ENCODE data around the gene KRTAP5-1. TPM values are rescaled to one million over a fixed set of nuclear protein-coding genes. Genes with fewer than 3 reads are reported as not detected.
"Not testable (repeated sequence)": the region's sequence is repeated elsewhere in the genome, so short reads cannot be mapped to it uniquely, and the experiment has no call there.

Gene KRTAP5-1, protein sequence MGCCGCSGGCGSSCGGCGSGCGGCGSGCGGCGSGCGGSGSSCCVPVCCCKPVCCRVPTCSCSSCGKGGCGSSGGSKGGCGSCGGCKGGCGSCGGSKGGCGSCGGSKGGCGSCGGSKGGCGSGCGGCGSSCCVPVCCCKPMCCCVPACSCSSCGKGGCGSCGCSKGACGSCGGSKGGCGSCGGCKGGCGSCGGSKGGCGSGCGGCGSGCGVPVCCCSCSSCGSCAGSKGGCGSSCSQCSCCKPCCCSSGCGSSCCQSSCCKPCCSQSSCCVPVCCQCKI
- total RNA-seq: not detected
- 1 to 10 TPM; 2.1 to 5.7 TPM for polyA plus RNA-seq (ENCODE audit: insufficient read length in 2 of 2)
- long read RNA-seq, donor 1, partial matches to known transcripts: 0 of 2 reads
- long read RNA-seq, donor 1, other reads (novel, unspliced or antisense): 0 of 2 reads
- long read RNA-seq, donor 2, partial matches to known transcripts: 0 of 1 reads
- long read RNA-seq, donor 2, other reads (novel, unspliced or antisense): 0 of 1 reads
- long read RNA-seq, donor 3: 0 reads
- long read RNA-seq, donor 4: 0 reads

DNA sequence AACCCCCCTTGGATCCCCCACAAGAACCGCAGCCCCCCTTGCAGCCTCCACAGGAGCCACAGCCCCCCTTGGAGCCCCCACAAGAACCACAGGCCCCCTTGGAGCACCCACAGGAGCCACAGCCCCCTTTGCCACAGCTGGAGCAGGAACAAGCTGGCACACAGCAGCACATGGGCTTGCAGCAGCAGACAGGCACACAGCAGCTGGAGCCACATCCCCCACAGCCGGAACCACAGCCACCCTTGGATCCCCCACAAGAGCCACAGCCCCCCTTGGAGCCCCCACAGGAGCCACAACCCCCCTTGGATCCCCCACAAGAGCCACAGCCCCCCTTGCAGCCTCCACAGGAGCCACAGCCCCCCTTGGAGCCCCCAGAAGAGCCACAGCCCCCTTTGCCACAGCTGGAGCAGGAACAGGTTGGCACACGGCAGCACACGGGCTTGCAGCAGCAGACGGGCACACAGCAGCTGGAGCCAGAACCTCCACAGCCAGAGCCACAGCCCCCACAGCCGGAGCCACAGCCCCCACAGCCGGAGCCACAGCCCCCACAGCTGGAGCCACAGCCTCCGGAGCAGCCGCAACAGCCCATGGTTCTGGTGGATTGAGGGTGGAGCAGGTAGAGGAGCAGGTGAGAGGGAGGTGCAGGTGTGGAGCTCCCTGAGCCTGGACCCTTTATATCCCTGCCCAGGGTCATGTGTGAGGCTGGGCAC, at the start of gene KRTAP5-1:
Gene KRTAP5-1 (minus strand): TSS at position 623 of the 710 bp plus-strand sequence. CDS start 34 bp downstream, at position 589.
- not testable (repeated sequence) for H3K9me3 ChIP-seq (ENCODE audit: control insufficient read depth, insufficient read depth, low read length); H3K4me1 ChIP-seq (ENCODE audit: control insufficient read depth, insufficient read depth, low read length); H3K4me3 ChIP-seq (ENCODE audit: low read depth, low read length); H3K27ac ChIP-seq (ENCODE audit: low read depth, low read length); H3K27me3 ChIP-seq (ENCODE audit: control insufficient read depth, insufficient read depth, low read length); DNase-seq (ENCODE audit: low read depth in 4 of 6, low spot score in 6 of 6)
- WGBS (ENCODE audit: insufficient coverage): 93% methylated on average over 4 of the region's 9 CpGs
- peaks cover 14% of the 10 kb centered on the region for H3K36me3 ChIP-seq (ENCODE audit: control insufficient read depth, insufficient read depth, low read length)

DNA sequence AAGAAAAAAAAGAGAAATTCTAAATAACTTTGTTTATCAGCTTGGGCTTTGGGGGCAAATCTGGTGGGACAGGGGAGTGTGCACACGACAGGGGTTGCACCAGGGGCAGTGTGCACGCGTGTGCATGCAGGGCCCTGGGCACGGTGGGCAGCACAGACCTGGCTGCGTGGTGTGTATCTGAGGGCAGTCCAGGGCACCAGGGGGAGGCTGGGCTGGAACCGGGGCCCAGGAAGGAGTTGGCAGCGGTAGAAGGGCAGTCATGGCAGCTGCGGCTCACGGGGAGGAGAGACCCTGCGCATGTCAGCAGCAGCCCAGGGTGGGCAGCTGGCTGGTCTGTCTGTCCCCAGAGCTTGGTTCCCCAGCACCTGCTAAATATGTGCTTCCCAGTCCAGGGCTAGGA, 48.8 kb upstream of the KRTAP5-1 start:
- WGBS (ENCODE audit: insufficient coverage): 87% methylated on average over 10 of the region's 10 CpGs
- H3K27me3 ChIP-seq (ENCODE audit: control insufficient read depth, insufficient read depth, low read length): peaks cover 3% of the 10 kb centered on the region
- DNase-seq (ENCODE audit: low read depth in 4 of 6, low spot score in 6 of 6): no peak

GRCh38 chr11:1632053-1632714, 47.1 kb upstream of the KRTAP5-1 start:
- WGBS (ENCODE audit: insufficient coverage): 83% methylated on average over 11 of the region's 11 CpGs
- H3K4me1 ChIP-seq (ENCODE audit: control insufficient read depth, insufficient read depth, low read length): peaks cover 3% of the 10 kb centered on the region
- H3K27me3 ChIP-seq (ENCODE audit: control insufficient read depth, insufficient read depth, low read length): peaks cover 3% of the 10 kb centered on the region
- H3K27ac ChIP-seq (ENCODE audit: low read depth, low read length): no peak overlapping the region
- H3K36me3 ChIP-seq (ENCODE audit: control insufficient read depth, insufficient read depth, low read length): no peaks in the 10 kb centered on the region
- H3K4me3 ChIP-seq (ENCODE audit: low read depth, low read length): no peak overlapping the region
- no peaks in the 10 kb centered on the region for H3K9me3 ChIP-seq (ENCODE audit: control insufficient read depth, insufficient read depth, low read length)
- no peak for DNase-seq (ENCODE audit: low read depth in 4 of 6, low spot score in 6 of 6)

More for the DNA sequence above, 48.8 kb upstream of the KRTAP5-1 start:
- Histone ChIP-seq H3K27ac (ENCODE audit: low read depth, low read length) (no peak overlapping the region), H3K4me1 (ENCODE audit: control insufficient read depth, insufficient read depth, low read length) (no peaks in the 10 kb centered on the region), H3K9me3 (ENCODE audit: control insufficient read depth, insufficient read depth, low read length) (no peaks in the 10 kb centered on the region), H3K4me3 (ENCODE audit: low read depth, low read length) (no peak overlapping the region), H3K36me3 (ENCODE audit: control insufficient read depth, insufficient read depth, low read length) (no peaks in the 10 kb centered on the region)

GRCh38 chr11:1631066-1631568, 46.0 kb upstream of the KRTAP5-1 start:
- H3K4me3 ChIP-seq (ENCODE audit: low read depth, low read length): no peak overlapping the region
- no peaks in the 10 kb centered on the region for H3K9me3 ChIP-seq (ENCODE audit: control insufficient read depth, insufficient read depth, low read length)
- H3K27me3 ChIP-seq (ENCODE audit: control insufficient read depth, insufficient read depth, low read length): peaks cover 3% of the 10 kb centered on the region
- H3K4me1 ChIP-seq (ENCODE audit: control insufficient read depth, insufficient read depth, low read length): peaks cover 3% of the 10 kb centered on the region
- DNase-seq (ENCODE audit: low read depth in 4 of 6, low spot score in 6 of 6): no peak
- H3K36me3 ChIP-seq (ENCODE audit: control insufficient read depth, insufficient read depth, low read length): no peaks in the 10 kb centered on the region
- H3K27ac ChIP-seq (ENCODE audit: low read depth, low read length): no peak overlapping the region
- WGBS (ENCODE audit: insufficient coverage): 83% methylated on average over 13 of the region's 13 CpGs

- 62% methylated on average over 2 of the region's 2 CpGs for WGBS (ENCODE audit: insufficient coverage)
- Histone ChIP-seq H3K4me3 (ENCODE audit: low read depth, low read length) (no peak overlapping the region), H3K27me3 (ENCODE audit: control insufficient read depth, insufficient read depth, low read length) (peaks cover 3% of the 10 kb centered on the region), H3K4me1 (ENCODE audit: control insufficient read depth, insufficient read depth, low read length) (peaks cover 3% of the 10 kb centered on the region), H3K36me3 (ENCODE audit: control insufficient read depth, insufficient read depth, low read length) (no peaks in the 10 kb centered on the region), H3K9me3 (ENCODE audit: control insufficient read depth, insufficient read depth, low read length) (no peaks in the 10 kb centered on the region), H3K27ac (ENCODE audit: low read depth, low read length) (no peak overlapping the region)
- no peak for DNase-seq (ENCODE audit: low read depth in 4 of 6, low spot score in 6 of 6)
Measured at GRCh38 chr11:1630271-1630670, 45.2 kb upstream of the KRTAP5-1 start.

- peaks cover 3% of the 10 kb centered on the region for H3K4me1 ChIP-seq (ENCODE audit: control insufficient read depth, insufficient read depth, low read length)
- H3K36me3 ChIP-seq (ENCODE audit: control insufficient read depth, insufficient read depth, low read length): no peaks in the 10 kb centered on the region
- H3K27ac ChIP-seq (ENCODE audit: low read depth, low read length): no peak within 1 kb of the TSS
- no peaks in the 10 kb centered on the region for H3K9me3 ChIP-seq (ENCODE audit: control insufficient read depth, insufficient read depth, low read length)
- peaks cover 3% of the 10 kb centered on the region for H3K27me3 ChIP-seq (ENCODE audit: control insufficient read depth, insufficient read depth, low read length)
- no peak for DNase-seq (ENCODE audit: low read depth in 4 of 6, low spot score in 6 of 6)
- no peak within 1 kb of the TSS for H3K4me3 ChIP-seq (ENCODE audit: low read depth, low read length)
- 81% methylated on average over 18 of the region's 26 CpGs for WGBS (ENCODE audit: insufficient coverage)
Measured at GRCh38 chr11:1629326-1630185, 44.5 kb upstream of the KRTAP5-1 start, which contains the start of gene KRTAP5-5. TSS of gene KRTAP5-5 (plus strand) at chr11:1629775. CDS start at chr11:1629841, 66 bp downstream.

- 32% methylated on average over 35 of the region's 35 CpGs for WGBS (ENCODE audit: insufficient coverage)
Measured at GRCh38 chr11:1628506-1629325, 43.6 kb upstream of the KRTAP5-1 start.

GRCh38 chr11:1625541-1625940, 40.5 kb upstream of the KRTAP5-1 start:
- H3K4me1 ChIP-seq (ENCODE audit: control insufficient read depth, insufficient read depth, low read length): peaks cover 3% of the 10 kb centered on the region
- H3K36me3 ChIP-seq (ENCODE audit: control insufficient read depth, insufficient read depth, low read length): no peaks in the 10 kb centered on the region
- no peak for DNase-seq (ENCODE audit: low read depth in 4 of 6, low spot score in 6 of 6)
- no peak overlapping the region for H3K27ac ChIP-seq (ENCODE audit: low read depth, low read length)
- WGBS (ENCODE audit: insufficient coverage): 91% methylated on average over 10 of the region's 13 CpGs
- H3K9me3 ChIP-seq (ENCODE audit: control insufficient read depth, insufficient read depth, low read length): no peaks in the 10 kb centered on the region
- no peaks in the 10 kb centered on the region for H3K27me3 ChIP-seq (ENCODE audit: control insufficient read depth, insufficient read depth, low read length)
- H3K4me3 ChIP-seq (ENCODE audit: low read depth, low read length): no peak overlapping the region

More at GRCh38 chr11:1628506-1629325, 43.6 kb upstream of the KRTAP5-1 start:
- DNase-seq (ENCODE audit: low read depth in 4 of 6, low spot score in 6 of 6): peak in 3 of 6 donors; percentile 24 to 72 (median 59)
- no peak overlapping the region for H3K27ac ChIP-seq (ENCODE audit: low read depth, low read length)
- no peak overlapping the region for H3K4me3 ChIP-seq (ENCODE audit: low read depth, low read length)
- no peaks in the 10 kb centered on the region for H3K9me3 ChIP-seq (ENCODE audit: control insufficient read depth, insufficient read depth, low read length)
- no peaks in the 10 kb centered on the region for H3K36me3 ChIP-seq (ENCODE audit: control insufficient read depth, insufficient read depth, low read length)
- H3K4me1 ChIP-seq (ENCODE audit: control insufficient read depth, insufficient read depth, low read length): peaks cover 3% of the 10 kb centered on the region
- peaks cover 3% of the 10 kb centered on the region for H3K27me3 ChIP-seq (ENCODE audit: control insufficient read depth, insufficient read depth, low read length)
